HCT116 (cell line): ENCODE data around the gene ST6GALNAC2. TPM values are rescaled to one million over a fixed set of nuclear protein-coding genes. Genes with fewer than 3 reads are reported as not detected.

Experiments
- ATAC-seq: fragments of 200-7000 bp; cut with Tn5 transposase; 2 replicates; pipeline ENCODE4 v1.9.1; 2020; ENCODE audit warnings: mild to moderate bottlenecking, moderate library complexity
- BruUV-seq: library from RNA; stranded (reverse); fragments of 400-500 nt; replicated peaks from 2 replicates; lab custom pipeline; 2021; lab: Mats Ljungman, UMichigan
- CTCF ChIA-PET: fragments of 300-600 bp; sonication (Branson Sonifier 250); formaldehyde crosslinking; loops from one replicate; lab custom pipeline; 2021; ENCODE audit warnings: antibody characterized with exemption; lab: Charles Lee
- POLR2A ChIA-PET: fragments of 300-600, 350-600 bp; sonication (Branson Sonifier 250); formaldehyde crosslinking; loops from one replicate; lab custom pipeline; 2021; ENCODE audit warnings: antibody characterized with exemption; lab: Charles Lee
- RAD21 ChIA-PET, 2 experiments: fragments of 300-600 bp; sonication (Branson Sonifier 250); formaldehyde crosslinking; loops; one replicate each; lab custom pipeline; 2023; ENCODE audit warnings: low total read pairs in 2 of 2; ENCODE audit not compliant: uncharacterized antibody in 2 of 2, unreplicated experiment in 2 of 2, low non-redundant PET in 1 of 2; lab: Charles Lee
- DNase-seq: peaks from one replicate; pipeline ENCODE4 v3.0.0-alpha.2; 2010; ENCODE audit warnings: low read depth, low spot score
- H2AFZ ChIP-seq: fragments of 200-600 bp; shearing (Covaris generic), sonication (generic); 2 replicates; pipeline ENCODE4 v1.6.1; 2017; ENCODE audit warnings: low read depth, mixed run types, mixed read lengths, antibody characterized with exemption, low read length; ENCODE audit not compliant: poor library complexity, severe bottlenecking
- H3K27ac ChIP-seq: 2 replicates; pipeline ENCODE4 v1.5.1; 2012; ENCODE audit warnings: low read depth, low read length
- H3K27me3 ChIP-seq: fragments of 200-600 bp; sonication (generic); 2 replicates; pipeline ENCODE4 v1.6.1; 2016; ENCODE audit warnings: mixed run types, low read length, mixed read lengths; ENCODE audit not compliant: insufficient read depth
- H3K36me3 ChIP-seq, 2 experiments: fragments of 200-500 bp in 1 of 2; fragments of 200-600 bp in 1 of 2; sonication (Bioruptor generic) in 1 of 2; sonication (generic) in 1 of 2; 2 replicates each; pipeline versions ENCODE4 v1.5.1 to v1.6.1; 2014 to 2016; ENCODE audit warnings: low read length in 2 of 2, inconsistent platforms in 1 of 2, mixed read lengths in 1 of 2, mixed run types in 1 of 2; ENCODE audit not compliant: insufficient read depth in 2 of 2, control insufficient read depth in 1 of 2
- H3K4me1 ChIP-seq, 2 experiments: fragments of 200-600 bp in 1 of 2; sonication (generic) in 1 of 2; 2 replicates each; pipeline versions ENCODE4 v1.5.1 to v1.6.1; 2012 to 2017; ENCODE audit warnings: low read length in 2 of 2, inconsistent platforms in 1 of 2, mild to moderate bottlenecking in 1 of 2, mixed read lengths in 1 of 2, mixed run types in 1 of 2, moderate library complexity in 1 of 2; ENCODE audit not compliant: insufficient read depth in 2 of 2, control insufficient read depth in 1 of 2
- H3K4me2 ChIP-seq: fragments of 200-600 bp; sonication (generic); 2 replicates; pipeline ENCODE4 v1.6.1; 2017; ENCODE audit warnings: mixed run types, low read length, mixed read lengths
- H3K4me3 ChIP-seq, 2 experiments: fragments of 200-600 bp in 1 of 2; sonication (generic) in 1 of 2; replicated peaks in 1 of 2; 2 replicates each; pipeline ENCODE4 v1.5.1; 2011 to 2016; ENCODE audit warnings: low read length in 2 of 2, control low read depth in 1 of 2, low read depth in 1 of 2, mild to moderate bottlenecking in 1 of 2, mixed read lengths in 1 of 2, mixed run types in 1 of 2
- H3K79me2 ChIP-seq: fragments of 200-600 bp; sonication (generic); 2 replicates; pipeline ENCODE4 v1.6.1; 2017; ENCODE audit warnings: mild to moderate bottlenecking, mixed run types, low read length, moderate library complexity, mixed read lengths; ENCODE audit not compliant: insufficient read depth
- H3K9ac ChIP-seq: fragments of 200-600 bp; sonication (generic); 2 replicates; pipeline ENCODE4 v1.6.1; 2016; ENCODE audit warnings: low read length, mixed read lengths
- H3K9me2 ChIP-seq: fragments of 200-600 bp; sonication (generic), shearing (Covaris generic); 2 replicates; pipeline ENCODE4 v1.6.1; 2017; ENCODE audit warnings: mixed run types, mild to moderate bottlenecking, moderate library complexity; ENCODE audit not compliant: insufficient read depth
- H3K9me3 ChIP-seq, 2 experiments: fragments of 200-500 bp in 1 of 2; fragments of 200-600 bp in 1 of 2; sonication (Bioruptor generic) in 1 of 2; sonication (generic) in 1 of 2; 2 replicates each; pipeline ENCODE4 v1.6.1; 2014 to 2017; ENCODE audit warnings: low read length in 2 of 2, mixed read lengths in 2 of 2, inconsistent platforms in 1 of 2, low read depth in 1 of 2, mild to moderate bottlenecking in 1 of 2, mixed run types in 1 of 2, moderate library complexity in 1 of 2; ENCODE audit not compliant: control insufficient read depth in 1 of 2, insufficient read depth in 1 of 2
- H4K20me1 ChIP-seq: fragments of 200-600 bp; sonication (generic), shearing (Covaris generic); 2 replicates; pipeline ENCODE4 v1.6.1; 2017; ENCODE audit warnings: mixed run types, mild to moderate bottlenecking, moderate library complexity; ENCODE audit not compliant: insufficient read depth
- CBX3 ChIP-seq: IDR thresholded peaks from 2 replicates; pipeline ENCODE4 v1.6.1; 2012; ENCODE audit warnings: low read depth
- ELF1 ChIP-seq: IDR thresholded peaks from 2 replicates; pipeline ENCODE4 v1.6.1; 2012; ENCODE audit warnings: low read depth, borderline replicate concordance
- JUND ChIP-seq: IDR thresholded peaks from 2 replicates; pipeline ENCODE4 v1.6.1; 2012
- TCF7L2 ChIP-seq: IDR thresholded peaks from 2 replicates; pipeline ENCODE4 v1.7.0; 2011; ENCODE audit warnings: borderline replicate concordance, inconsistent platforms; ENCODE audit not compliant: insufficient read depth, insufficient read length; ENCODE audit errors: extremely low read depth
- ZNF274 ChIP-seq: fragments of 200-500 bp; sonication (Bioruptor generic); IDR thresholded peaks from 2 replicates; pipeline ENCODE4 v1.6.1; 2014; ENCODE audit warnings: mild to moderate bottlenecking, low read depth, low read length, inconsistent platforms
- intact Hi-C: fragments of 100-400 bp; cut with micrococcal nuclease; formaldehyde crosslinking; loops from 2 replicates; pipeline ENCODE4 v1.10.0; 2022
- total RNA-seq: library from RNA; stranded (reverse); gene quantifications from one replicate; pipeline ENCODE4 v1.2.1, GENCODE V29; 2021; ENCODE audit not compliant: unreplicated experiment

The ST6GALNAC2 gene
- total RNA-seq, 1 experiment from 2014 or later = 14.7 TPM

DNA sequence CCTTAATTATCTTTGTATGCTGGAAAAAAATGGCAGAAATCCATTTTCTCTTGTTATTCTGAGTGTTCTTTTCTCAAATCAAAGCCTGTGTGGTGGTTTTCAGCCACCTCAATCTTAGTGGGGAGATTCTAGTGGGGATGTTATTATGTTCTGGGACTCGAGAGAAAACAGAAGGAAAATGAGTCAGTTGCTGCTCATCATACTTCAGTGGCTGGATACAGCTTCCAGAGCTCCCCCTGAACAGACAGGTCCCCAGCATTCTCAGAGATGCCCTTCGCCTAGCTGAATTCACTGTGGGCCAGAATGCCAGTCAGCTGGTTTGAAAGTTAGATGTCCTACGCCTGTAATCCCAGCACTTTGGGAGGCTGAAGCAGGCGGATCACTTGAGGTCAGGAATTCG lies 49.4 kb upstream of the ST6GALNAC2 start:
- ChIA-PET RAD21 (no interaction called here), POLR2A (no interaction called here), CTCF (interaction anchor here (1.1 to 2.5 kb wide), 2 partner anchors 11 to 69 kb away, joined by 3 to 12 read pairs; no protein-coding TSS in a partner anchor)
- no peaks in the 10 kb centered on the region for H4K20me1 ChIP-seq
- DNase-seq = no peak
- TF ChIP-seq CBX3 = no peak
- TF ChIP-seq TCF7L2 = no peak
- TF ChIP-seq JUND = no peak
- H3K36me3 ChIP-seq = no peaks in the 10 kb centered on the region
- no peaks in the 10 kb centered on the region for H3K9me3 ChIP-seq
- no peak overlapping the region for H3K4me2 ChIP-seq
- intact Hi-C loops = no loop called here
- H3K27me3 ChIP-seq = no peaks in the 10 kb centered on the region
- no peak for ATAC-seq
- no peaks in the 10 kb centered on the region; a peak in 1 of 4 replicates for H3K4me1 ChIP-seq
- H3K27ac ChIP-seq = no peak overlapping the region
- no peaks in the 10 kb centered on the region for H3K79me2 ChIP-seq
- H2AFZ ChIP-seq = no peak overlapping the region
- BruUV-seq = no TSS peak
- no peak overlapping the region for H3K9ac ChIP-seq
- no peak overlapping the region for H3K4me3 ChIP-seq
- no peaks in the 10 kb centered on the region for H3K9me2 ChIP-seq

DNA sequence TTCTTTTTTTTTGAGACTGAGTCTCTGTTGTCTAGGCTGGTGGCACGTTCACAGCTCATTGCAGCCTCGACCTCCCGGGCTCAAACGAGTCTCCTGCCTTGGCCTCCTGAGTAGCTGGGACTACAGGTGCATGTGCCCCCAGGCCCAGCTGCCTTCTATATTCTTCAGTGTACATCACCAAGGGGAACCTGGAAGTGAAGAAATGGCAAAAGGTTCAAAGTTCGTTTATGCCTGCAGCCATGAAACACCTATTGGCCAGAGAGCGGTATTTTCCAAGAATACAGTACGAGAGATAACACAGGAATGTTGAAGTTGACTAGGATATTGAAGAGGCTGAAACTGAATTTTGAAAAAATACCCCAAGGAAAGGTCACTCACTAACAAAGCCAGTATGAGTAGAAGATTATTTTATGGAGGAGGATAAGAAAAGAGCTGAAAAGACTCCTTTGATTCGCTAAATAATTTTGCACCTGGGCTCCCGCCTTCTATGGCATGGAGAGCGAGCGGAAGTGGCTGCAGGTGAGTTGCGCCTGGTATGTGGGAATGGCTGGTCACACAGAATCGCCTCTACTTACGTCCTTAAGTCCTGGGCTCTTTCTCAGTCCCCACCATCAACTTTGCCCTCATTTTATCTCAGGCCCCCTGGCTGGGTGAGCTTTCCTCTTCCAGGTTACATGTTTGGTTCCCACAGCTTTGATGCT lies 48.1 kb upstream of the ST6GALNAC2 start:
- no peak overlapping the region for H3K27ac ChIP-seq
- no peak for ATAC-seq
- DNase-seq = no peak
- H3K4me2 ChIP-seq = no peak overlapping the region
- no peaks in the 10 kb centered on the region for H3K9me3 ChIP-seq
- H3K36me3 ChIP-seq = no peaks in the 10 kb centered on the region
- TF ChIP-seq ELF1 (no peak), ZNF274 (no peak)
- no peaks in the 10 kb centered on the region for H4K20me1 ChIP-seq
- H3K9me2 ChIP-seq = no peaks in the 10 kb centered on the region
- no peak overlapping the region for H3K9ac ChIP-seq
- H3K79me2 ChIP-seq = no peaks in the 10 kb centered on the region
- H3K4me3 ChIP-seq = no peak overlapping the region
- ChIA-PET CTCF (interaction anchor here (1.5 kb wide), 1 partner anchor 10 kb away, joined by 5 read pairs; no protein-coding TSS in a partner anchor), RAD21 (no interaction called here), POLR2A (interaction anchor here (1.2 kb wide), 1 partner anchor 21 kb away, joined by 3 read pairs; no protein-coding TSS in a partner anchor)
- no peaks in the 10 kb centered on the region for H3K27me3 ChIP-seq
- no peak overlapping the region for H2AFZ ChIP-seq
- no peaks in the 10 kb centered on the region; a peak in 1 of 4 replicates for H3K4me1 ChIP-seq
- no TSS peak for BruUV-seq
- intact Hi-C loops = no loop called here
